Measurements from ENCODE around the gene LGALS4.
"Not testable (repeated sequence)": the region's sequence is repeated elsewhere in the genome, so short reads cannot be mapped to it uniquely, and the experiment has no call there.

Gene LGALS4

GRCh38 chr19:38796154-38796553, 16.6 kb downstream of the LGALS4 start:
- no peak for TF ChIP-seq CTCF (conservative IDR thresholded peaks at IDR 0.05; ENCODE audit: low read depth, low read length)
- no peak overlapping the region for H3K4me3 ChIP-seq (ENCODE audit: low read length)
- DNase-seq (ENCODE audit: low read depth): no peak

- DNase-seq (ENCODE audit: low read depth): no peak
- H3K4me3 ChIP-seq (ENCODE audit: low read length): no peak overlapping the region
- no peak for TF ChIP-seq CTCF (conservative IDR thresholded peaks at IDR 0.05; ENCODE audit: low read depth, low read length)
These were observed 17.2 kb downstream of the LGALS4 start for GRCh38 chr19:38795549-38795948.

- no peak for DNase-seq (ENCODE audit: low read depth)
- TF ChIP-seq CTCF (conservative IDR thresholded peaks at IDR 0.05; ENCODE audit: low read depth, low read length): no peak
- no peak overlapping the region for H3K4me3 ChIP-seq (ENCODE audit: low read length)
These were observed 19.1 kb downstream of the LGALS4 start for GRCh38 chr19:38793671-38794070.

- DNase-seq (ENCODE audit: low read depth): no peak
- H3K4me3 ChIP-seq (ENCODE audit: low read length): no peak overlapping the region
- no peak for TF ChIP-seq CTCF (conservative IDR thresholded peaks at IDR 0.05; ENCODE audit: low read depth, low read length)
These were observed 19.6 kb downstream of the LGALS4 start for GRCh38 chr19:38793177-38793576.

GRCh38 chr19:38792250-38793111, 20.3 kb downstream of the LGALS4 start:
- DNase-seq (ENCODE audit: low read depth): no peak
- TF ChIP-seq CTCF (conservative IDR thresholded peaks at IDR 0.05; ENCODE audit: low read depth, low read length): peak; percentile 40

GRCh38 chr19:38791451-38792064, 21.2 kb downstream of the LGALS4 start:
- H3K4me3 ChIP-seq (ENCODE audit: low read length): peak overlapping the region; percentile 26
- DNase-seq (ENCODE audit: low read depth): not testable (repeated sequence)

More at GRCh38 chr19:38792250-38793111, 20.3 kb downstream of the LGALS4 start:
- H3K4me3 ChIP-seq (ENCODE audit: low read length): no peak overlapping the region

- peak overlapping the region; percentile 26 for H3K4me3 ChIP-seq (ENCODE audit: low read length)
- DNase-seq (ENCODE audit: low read depth): not testable (repeated sequence)
These were observed 22.0 kb downstream of the LGALS4 start for GRCh38 chr19:38790507-38791403.
